ENCODE results near the gene POU2F2.
A peak's percentile ranks its signal among the peaks of the same experiment; 100 is the strongest.

POU2F2 gene

DNA sequence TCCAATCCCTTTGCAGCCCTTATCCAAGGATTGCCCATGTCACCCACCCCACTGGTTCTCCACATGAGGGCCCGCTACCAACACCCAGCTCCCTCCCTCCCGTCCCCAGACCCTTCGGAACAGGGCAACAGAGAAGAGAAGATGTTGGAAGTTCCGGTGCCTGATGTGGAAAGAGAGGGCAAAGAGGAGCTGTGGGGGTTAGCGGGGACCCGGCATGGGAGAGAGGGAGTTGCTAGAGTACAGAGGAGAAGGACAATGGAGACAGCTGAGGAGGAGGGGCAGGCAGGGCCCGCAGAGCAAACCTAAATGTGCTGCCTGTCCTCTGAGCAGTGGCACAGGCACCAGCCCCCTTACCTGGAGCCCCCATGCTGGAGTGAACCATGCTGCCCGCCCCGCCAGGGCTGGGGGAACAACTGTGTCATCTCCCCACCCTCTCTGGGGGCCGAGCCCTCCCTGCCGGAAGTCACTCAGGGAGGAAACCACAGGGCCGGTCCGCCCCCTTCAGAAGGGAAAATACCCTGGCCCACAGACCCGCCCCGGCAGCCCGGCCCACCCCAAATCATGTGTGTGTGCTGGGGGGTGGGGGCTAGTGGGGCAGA lies at the start of gene POU2F2:
Gene POU2F2 (minus strand): TSS at position 417 of the 599 bp plus-strand sequence. CDS start 35 bp downstream, at position 382.
- DNase-seq (ENCODE audit: low spot score), result no peak

DNA sequence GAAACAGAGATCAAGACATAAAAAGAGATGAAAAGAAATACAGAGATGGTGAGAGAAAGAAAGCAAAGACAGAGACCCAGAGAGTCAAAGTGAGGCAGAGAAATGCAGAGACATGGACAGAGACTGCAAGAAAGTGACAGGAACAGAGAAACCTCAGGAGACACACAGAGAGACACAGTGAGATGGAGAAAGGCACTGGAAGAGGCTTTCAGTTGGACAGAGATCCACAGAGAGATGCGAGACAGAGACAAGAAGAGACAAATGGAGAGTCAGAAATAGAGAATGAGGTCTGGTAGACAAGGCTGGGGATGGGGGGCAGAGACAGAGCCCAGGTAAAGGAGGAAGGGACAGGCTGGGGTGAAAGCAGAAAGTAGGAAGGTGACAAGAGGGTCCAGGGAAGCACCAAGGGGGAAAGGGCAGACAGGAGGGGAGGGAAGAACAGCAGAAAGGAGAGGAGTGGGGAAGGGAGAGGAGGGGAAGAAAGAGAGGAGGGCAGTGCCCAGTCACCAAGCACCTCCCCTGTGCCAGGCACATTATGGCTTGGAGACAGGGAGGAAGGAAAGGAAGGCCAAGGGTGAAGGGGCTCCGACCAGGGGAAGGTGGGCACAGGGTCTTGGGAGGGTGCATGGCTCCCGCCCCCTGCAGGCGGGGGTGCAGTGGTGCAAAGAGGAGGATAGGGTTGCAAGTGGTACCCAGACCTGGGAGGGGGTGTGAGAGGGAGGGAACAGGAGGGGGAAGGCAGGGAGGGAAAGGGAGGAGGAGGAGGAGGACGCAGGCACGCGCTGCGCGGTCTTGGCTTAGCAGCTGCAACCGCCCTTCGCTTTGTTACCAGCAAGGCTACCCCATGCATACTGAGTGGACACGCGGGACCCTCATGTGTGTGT lies 46.8 kb upstream of the POU2F2 start:
- peak; percentile 49 for DNase-seq (ENCODE audit: low spot score)

DNA sequence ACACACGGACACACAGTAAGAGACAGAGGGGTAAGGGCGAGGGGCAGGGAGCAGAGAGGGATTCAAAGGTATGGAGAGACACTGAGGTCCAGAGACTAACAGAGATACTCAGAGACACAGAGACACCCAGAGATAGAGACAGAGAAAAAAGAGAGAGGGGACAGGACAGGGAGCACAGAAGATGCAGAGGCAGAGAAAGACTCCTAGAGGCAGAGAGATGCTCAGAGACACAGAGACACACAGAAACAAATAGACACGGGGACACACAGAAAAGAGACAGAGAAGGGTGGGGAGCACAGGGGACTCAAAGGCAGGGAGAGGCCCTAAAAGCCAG lies 45.4 kb upstream of the POU2F2 start:
- no peak for DNase-seq (ENCODE audit: low spot score)

DNA sequence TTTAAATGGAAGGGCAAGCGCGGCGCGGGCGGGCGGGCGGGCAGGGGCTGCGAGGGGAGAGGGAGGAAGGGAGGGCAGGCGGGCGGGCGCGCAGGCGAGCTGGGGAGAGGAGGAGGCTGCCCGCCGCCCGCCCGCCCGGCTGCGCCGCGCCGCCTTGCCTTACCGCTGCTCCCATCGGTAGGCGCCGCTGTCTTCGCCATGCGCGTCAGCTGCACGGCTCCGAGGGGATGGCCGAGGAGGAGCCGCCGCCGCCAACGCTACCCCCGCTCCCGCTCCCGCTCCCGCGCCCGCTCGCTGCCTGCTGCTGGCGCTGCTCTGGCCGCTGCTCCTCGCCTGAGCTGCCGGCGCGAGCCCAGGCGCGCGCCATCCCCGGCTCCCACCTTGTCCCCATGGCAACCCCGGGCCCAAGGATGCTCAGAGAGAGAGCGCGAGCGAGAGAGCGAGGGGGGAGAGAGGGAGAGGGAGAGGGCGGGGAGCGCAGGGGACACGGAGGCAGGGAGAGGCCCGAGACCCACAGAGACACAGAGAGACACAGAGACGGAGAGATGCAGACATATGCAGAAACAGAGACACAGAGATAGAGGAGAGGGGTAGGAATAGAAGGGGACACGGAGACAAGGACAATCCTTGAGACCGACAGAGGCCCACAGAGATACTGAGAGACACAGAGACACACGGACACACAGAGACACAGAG lies 44.9 kb upstream of the POU2F2 start:
- DNase-seq (ENCODE audit: low spot score), result peak; percentile 72

GRCh38 chr19:42176649-42176989 lies 44.4 kb upstream of the POU2F2 start:
- DNase-seq (ENCODE audit: low spot score), result peak; percentile 49

GRCh38 chr19:42175952-42176648 lies 43.9 kb upstream of the POU2F2 start:
- DNase-seq (ENCODE audit: low spot score), result no peak

GRCh38 chr19:42174958-42175734 lies 42.9 kb upstream of the POU2F2 start:
- DNase-seq (ENCODE audit: low spot score), result no peak

DNA sequence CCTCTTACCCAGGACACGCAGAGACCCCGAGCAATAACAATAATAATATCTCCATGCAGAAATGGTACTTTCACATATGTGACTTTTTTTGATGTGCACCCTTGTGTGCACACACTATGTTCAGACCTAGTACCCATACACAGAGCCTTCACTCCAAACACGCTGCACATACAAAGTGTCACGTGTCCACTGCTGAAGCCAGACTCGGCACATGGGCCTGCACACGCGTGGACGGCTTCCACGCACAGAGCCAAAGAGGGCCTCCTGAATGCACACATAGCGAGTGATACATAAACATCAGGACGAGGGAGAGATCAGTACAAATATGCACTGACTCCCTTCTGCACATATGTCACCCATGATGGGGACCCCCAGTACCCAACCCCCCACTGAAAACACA lies 41.9 kb upstream of the POU2F2 start:
- no peak for DNase-seq (ENCODE audit: low spot score)

DNA sequence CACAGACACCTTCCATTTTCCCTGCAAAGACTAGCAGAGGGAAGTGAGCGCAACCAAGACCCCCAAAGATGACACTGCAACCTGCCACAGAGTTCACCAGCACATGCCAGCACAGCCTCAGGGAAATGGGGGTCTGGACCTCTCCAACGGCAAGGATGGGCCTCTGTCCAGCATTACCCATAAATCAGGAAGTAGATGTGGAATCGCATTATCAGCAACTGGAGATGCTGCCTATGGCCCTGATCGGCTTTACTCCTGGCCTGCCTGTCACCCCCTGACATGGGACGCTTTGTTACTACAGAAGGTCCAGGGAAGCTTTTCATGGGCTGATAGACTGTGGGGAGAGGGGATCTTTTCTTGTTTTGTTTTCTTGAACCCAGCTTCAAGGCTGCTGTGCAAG lies 41.4 kb upstream of the POU2F2 start:
- DNase-seq (ENCODE audit: low spot score), result no peak

GRCh38 chr19:42172261-42172660 lies 40.0 kb upstream of the POU2F2 start:
- no peak for DNase-seq (ENCODE audit: low spot score)

GRCh38 chr19:42170715-42171114 lies 38.5 kb upstream of the POU2F2 start:
- DNase-seq (ENCODE audit: low spot score), result no peak

DNA sequence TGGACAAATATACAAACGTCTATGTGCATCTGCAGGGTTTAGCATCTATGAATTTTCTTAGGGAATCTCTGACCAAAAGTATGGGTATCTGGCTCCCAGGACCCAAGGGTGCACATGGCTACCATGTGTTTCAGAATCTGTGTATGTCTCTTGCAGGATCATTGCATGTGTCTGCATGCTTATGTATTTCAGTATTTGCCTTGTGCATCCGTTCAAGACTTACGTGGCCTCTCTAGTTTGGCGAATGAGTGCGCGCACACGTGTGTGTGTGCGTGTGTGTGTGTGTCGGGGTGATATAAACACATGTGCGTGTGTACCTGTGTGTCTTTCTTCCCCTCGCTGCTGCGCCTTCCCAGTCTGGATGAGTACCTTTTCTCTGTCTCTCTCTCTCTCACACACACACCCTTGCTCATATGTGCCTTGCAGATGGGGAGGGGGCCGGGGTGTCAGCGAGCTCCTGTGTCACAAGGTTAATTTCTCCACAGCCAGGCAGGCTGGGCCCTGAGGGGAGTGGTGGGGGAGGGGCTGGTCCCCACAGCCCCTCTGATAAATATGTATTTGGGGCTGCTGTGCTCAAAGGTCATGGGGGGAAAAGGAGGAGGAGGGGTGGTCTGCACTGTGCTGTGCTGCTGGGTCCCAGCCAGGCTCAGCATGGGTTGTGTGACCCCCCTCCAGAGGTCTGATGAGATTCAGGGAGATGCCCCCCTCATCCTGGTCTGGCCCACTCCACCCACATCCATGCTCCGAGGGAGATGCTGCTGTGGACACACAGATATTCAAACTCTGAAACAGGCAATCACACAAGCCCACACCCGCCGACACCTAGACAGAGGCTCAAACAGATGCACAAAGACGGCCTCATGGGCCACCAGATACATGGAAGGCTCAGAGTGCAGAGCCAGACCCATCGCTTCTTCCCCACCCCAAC lies 37.5 kb upstream of the POU2F2 start:
- DNase-seq (ENCODE audit: low spot score), result no peak

GRCh38 chr19:42168206-42168605 lies 36.0 kb upstream of the POU2F2 start:
- DNase-seq (ENCODE audit: low spot score), result no peak

DNA sequence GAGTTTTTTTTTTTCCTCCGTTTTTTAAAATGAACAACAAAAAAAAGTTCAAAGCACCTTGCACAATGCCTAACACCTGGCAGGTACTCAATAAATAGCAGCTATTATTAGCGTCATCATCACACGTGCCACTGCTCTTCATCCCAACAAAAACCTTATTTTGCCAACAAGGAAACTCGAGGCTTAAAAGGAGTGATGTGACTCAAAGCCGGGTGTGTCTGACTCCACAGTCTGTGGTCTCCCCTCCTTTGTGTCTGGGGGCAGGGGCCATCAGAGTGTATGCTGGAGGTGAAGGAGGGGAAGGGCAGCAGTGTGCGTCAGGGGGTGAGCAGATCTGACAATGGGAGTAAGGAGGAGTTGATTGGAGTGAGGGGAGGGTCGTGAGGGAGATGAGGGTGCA lies 34.1 kb upstream of the POU2F2 start:
- DNase-seq (ENCODE audit: low spot score), result no peak

- no peak for DNase-seq (ENCODE audit: low spot score)
These were observed 32.9 kb upstream of the POU2F2 start for GRCh38 chr19:42165146-42165545.

GRCh38 chr19:42161616-42162263 lies 29.5 kb upstream of the POU2F2 start:
- DNase-seq (ENCODE audit: low spot score), result no peak

GRCh38 chr19:42159942-42160341 lies 27.7 kb upstream of the POU2F2 start:
- DNase-seq (ENCODE audit: low spot score), result no peak

DNA sequence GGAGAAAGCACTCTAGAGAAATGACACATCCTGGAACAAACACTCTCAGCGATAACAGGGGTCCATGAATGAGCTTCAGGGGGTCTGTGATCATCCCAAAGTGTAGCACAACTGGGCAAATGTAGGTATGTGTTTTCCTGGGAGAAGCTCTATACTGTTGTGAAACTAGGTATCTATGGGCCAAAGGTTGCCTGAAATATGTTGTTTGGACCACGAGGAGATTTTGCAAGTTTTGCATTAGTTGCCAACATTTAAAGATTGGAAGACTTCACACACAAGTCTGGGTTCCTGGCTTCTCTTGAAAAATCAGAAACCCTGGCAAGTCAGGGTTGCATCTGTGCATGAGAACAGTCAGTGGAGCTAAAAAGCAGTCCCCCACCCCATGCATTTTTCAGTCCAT lies 26.7 kb upstream of the POU2F2 start:
- no peak for DNase-seq (ENCODE audit: low spot score)

GRCh38 chr19:42156571-42156970 lies 24.3 kb upstream of the POU2F2 start:
- no peak for DNase-seq (ENCODE audit: low spot score)

- no peak for DNase-seq (ENCODE audit: low spot score)
These were observed 23.6 kb upstream of the POU2F2 start for GRCh38 chr19:42155796-42156195.

Measured in HuH-7.5 (cell line).